ENCODE measurements around the gene PKD2.

DNA sequence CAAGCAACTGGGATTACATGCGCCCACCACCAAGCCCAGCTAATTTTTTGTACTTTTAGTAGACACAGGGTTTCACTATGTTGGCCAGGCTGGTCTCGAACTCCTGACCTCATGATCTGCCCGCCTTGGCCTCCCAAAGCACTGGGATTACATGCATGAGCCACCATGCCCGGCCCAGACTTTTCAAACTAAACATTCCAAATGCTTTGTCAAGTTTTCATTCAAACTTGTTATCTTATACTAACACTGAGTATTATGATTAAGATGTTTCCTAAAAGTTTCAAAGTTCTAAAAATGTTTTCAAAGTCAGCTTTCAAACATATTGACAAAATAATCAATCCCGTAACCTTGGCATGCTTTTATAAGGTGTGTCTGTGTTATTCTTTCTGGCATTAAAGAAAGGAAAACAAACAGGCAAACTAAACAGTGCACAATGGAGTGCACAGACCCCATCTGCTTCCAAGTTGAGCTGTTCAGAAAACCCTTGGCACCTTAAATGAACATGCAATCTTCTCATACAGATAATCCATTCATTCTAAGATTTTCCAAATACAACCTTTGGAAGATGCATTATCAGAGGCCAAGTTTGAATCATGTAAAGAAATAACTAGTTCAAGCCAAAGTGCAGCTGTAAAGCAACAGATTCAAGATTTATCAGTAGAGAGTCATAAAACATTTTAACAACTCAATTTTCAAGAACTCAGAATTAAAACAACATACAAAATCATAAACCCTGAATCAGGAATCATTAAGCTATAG, 101.9 kb downstream of the PKD2 start:
- TF ChIP-seq YY1 (IDR thresholded peaks at IDR 0.05; ENCODE audit: low read depth) (no peak), EZH2phosphoT487 (IDR thresholded peaks at IDR 0.05; ENCODE audit: borderline replicate concordance, low read depth) (no peak), TEAD4 (IDR thresholded peaks at IDR 0.05; ENCODE audit: borderline replicate concordance, insufficient read depth) (no peak), SMC3 (IDR thresholded peaks at IDR 0.05; ENCODE audit: low read depth, low read length) (no peak), RCOR1 (IDR thresholded peaks at IDR 0.05; ENCODE audit: low read length) (no peak), RAD21 (IDR thresholded peaks at IDR 0.05; ENCODE audit: low read length) (no peak), RFX5 (IDR thresholded peaks at IDR 0.05; ENCODE audit: low read length) (no peak), REST (IDR thresholded peaks at IDR 0.05; ENCODE audit: low read depth, low read length) (no peak)
- TF ChIP-seq, protein P1, sequence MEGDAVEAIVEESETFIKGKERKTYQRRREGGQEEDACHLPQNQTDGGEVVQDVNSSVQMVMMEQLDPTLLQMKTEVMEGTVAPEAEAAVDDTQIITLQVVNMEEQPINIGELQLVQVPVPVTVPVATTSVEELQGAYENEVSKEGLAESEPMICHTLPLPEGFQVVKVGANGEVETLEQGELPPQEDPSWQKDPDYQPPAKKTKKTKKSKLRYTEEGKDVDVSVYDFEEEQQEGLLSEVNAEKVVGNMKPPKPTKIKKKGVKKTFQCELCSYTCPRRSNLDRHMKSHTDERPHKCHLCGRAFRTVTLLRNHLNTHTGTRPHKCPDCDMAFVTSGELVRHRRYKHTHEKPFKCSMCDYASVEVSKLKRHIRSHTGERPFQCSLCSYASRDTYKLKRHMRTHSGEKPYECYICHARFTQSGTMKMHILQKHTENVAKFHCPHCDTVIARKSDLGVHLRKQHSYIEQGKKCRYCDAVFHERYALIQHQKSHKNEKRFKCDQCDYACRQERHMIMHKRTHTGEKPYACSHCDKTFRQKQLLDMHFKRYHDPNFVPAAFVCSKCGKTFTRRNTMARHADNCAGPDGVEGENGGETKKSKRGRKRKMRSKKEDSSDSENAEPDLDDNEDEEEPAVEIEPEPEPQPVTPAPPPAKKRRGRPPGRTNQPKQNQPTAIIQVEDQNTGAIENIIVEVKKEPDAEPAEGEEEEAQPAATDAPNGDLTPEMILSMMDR (IDR thresholded peaks at IDR 0.05): no peak
- TF ChIP-seq, protein P2, sequence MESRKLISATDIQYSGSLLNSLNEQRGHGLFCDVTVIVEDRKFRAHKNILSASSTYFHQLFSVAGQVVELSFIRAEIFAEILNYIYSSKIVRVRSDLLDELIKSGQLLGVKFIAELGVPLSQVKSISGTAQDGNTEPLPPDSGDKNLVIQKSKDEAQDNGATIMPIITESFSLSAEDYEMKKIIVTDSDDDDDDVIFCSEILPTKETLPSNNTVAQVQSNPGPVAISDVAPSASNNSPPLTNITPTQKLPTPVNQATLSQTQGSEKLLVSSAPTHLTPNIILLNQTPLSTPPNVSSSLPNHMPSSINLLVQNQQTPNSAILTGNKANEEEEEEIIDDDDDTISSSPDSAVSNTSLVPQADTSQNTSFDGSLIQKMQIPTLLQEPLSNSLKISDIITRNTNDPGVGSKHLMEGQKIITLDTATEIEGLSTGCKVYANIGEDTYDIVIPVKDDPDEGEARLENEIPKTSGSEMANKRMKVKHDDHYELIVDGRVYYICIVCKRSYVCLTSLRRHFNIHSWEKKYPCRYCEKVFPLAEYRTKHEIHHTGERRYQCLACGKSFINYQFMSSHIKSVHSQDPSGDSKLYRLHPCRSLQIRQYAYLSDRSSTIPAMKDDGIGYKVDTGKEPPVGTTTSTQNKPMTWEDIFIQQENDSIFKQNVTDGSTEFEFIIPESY (IDR thresholded peaks at IDR 0.05; ENCODE audit: borderline replicate concordance, low read depth): no peak

Data from SK-N-SH (cell line).